DMS153 treated with DMSO at 0.1 percent for 48 hours (cell line): ENCODE results near the gene CNNM2.
"Not testable (repeated sequence)": the region's sequence is repeated elsewhere in the genome, so short reads cannot be mapped to it uniquely, and the experiment has no call there.

Source experiments
- DNase-seq: peaks from one replicate; lab custom pipeline; 2025; ENCODE audit not compliant: unreplicated experiment; lab: John Stamatoyannopoulos, UW

CNNM2 gene

DNA sequence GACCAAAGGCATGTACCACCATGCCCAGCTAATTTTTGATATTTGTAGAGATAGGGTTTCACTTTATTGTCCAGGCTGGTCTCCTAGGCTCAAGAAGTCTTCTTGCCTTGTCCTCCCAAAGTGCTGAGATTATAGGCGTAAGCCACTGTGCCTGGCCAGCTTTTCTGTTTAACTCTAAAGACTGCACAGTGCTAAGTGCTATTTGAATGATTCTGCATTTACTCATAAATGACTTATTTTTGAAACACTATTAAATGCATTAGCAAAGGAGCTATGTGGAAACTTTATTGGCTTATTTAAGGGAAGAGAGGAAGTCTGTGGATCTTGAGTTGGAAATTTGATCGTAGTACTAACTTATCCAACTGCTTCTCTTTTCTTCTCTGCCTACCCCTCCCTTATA lies 185.9 kb downstream of the CNNM2 start:
- no peak for DNase-seq

DNA sequence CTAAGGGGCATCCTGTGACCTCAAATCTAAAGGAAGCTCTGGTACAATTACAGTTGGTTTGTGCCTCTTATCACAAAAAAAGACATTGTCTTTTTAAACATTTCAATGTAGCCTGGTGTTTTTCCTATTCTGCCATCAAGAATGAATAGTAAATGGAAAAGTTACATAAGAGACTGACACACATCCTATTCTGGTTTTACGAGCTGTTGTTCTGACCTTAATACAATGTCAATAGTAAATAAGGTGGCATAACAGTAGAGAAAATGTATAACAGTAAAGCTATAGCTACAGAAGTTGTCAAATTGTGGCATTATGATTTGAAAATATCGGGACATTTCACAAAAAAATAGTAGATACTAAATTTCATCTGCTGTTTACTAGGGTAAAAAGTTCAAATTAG lies 186.6 kb downstream of the CNNM2 start:
- no peak for DNase-seq

DNA sequence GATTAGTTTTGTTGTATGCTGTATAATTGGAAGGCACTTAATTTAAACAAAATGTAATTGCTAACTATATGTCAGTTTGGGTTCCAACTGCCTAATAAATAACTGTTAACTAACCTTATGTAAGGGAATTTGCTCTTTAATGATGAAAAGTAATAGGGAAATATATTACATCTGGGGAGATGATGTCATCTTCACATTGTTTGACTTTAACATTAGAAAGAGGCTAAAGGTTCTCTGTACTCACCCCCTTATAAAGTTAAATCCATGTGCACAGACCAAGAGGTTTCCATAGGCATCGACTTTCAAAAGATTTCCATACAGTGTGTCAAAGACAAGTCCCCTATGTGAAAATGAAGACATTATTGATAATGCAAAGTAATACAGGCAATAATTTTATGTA lies 187.4 kb downstream of the CNNM2 start:
- DNase-seq, result no peak

DNA sequence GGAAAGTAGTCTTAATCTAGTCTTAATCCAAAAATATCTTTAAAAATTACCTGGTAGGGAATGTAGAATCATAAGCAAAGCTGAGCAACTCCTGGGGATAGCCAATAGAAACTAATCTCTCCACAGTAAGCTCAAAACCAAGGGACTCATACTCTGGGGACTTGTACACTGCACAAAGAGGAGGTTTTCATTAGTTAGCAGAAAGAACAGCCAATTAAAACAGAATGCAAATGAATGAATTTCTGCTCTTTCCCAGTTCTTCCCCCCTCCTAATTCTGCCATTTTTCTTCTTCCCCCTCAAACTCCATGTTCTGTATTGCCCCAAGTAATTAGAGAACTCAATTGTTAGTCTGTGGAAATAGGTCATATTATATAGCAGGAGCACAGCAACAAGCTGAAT lies 188.4 kb downstream of the CNNM2 start:
- no peak for DNase-seq

DNA sequence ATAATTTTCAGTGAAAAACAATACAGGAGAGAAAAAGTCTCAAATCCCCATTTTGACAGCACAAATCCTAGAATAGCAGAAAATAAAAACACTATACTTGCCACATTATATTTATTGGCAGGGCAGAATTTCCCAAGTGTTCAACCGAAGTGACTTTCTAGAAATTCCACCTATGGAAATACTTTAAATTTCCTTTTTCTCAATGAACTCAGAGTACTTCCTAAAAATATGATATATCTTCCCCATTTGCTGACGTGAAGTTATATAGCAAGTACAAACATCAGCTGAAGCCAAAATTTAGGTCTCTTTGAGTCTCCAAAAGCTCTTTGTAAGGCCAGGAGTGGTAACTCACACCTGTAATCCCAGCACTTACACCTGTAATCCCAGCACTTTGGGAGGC lies 191.7 kb downstream of the CNNM2 start:
- DNase-seq, result no peak

DNA sequence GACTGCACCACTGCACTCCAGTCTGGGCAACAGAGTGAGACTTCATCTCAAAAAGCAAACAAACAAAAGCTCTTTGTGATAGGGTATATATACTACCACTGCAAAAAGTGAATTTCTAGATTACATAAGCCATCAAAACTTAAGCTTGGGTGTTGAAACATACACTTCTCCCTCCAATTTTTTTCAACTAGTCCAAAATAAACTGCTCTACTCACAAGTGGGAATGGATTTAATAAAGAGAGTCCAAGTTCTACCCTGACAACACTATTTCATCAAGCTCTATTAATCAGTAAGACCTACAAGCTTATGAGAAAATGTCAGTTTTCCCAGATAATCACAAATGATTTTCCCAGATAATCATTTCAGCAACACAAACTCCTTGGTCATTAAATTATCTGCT lies 192.3 kb downstream of the CNNM2 start:
- no peak for DNase-seq

DNA sequence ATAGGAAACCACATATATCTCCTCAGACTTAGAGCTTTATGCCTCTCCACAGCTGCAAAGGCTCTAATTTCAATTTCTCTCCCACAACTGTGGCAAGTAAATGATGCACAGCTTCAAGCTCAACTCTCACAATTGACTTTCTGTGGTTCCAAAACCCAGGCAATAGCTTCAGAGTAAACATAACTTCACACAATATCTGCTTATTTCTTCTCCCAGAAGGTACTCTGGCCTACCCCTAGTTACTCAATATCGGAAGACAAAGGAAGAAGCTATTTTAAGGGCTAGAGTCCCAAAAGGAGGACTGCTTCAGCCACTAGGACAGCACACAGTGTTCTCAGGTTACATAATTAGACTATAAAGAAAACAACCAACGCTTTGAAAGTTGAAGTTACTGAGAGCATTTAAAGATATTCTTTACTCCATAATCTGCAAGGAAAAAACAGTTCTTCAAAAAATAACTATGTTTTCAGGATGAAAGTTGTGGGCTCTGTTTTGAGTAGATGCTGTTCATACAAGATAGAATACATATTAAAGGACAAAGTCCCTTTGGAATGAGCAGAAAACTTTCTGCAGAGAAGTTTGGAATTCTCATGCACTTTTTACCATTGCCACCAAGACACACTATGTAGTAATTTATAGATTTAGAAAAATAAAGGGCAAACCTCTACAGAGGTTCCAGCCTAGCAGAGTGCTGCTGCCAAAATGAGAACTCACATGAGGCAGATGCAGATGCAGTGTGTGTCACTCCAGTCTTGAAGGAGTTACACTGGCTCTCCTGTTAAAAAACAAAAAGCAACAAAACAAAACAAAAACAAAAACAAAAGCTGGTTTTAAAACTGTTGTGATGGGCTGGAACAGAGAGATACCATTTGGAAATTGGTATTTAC lies 193.2 kb downstream of the CNNM2 start:
- DNase-seq, result no peak

DNA sequence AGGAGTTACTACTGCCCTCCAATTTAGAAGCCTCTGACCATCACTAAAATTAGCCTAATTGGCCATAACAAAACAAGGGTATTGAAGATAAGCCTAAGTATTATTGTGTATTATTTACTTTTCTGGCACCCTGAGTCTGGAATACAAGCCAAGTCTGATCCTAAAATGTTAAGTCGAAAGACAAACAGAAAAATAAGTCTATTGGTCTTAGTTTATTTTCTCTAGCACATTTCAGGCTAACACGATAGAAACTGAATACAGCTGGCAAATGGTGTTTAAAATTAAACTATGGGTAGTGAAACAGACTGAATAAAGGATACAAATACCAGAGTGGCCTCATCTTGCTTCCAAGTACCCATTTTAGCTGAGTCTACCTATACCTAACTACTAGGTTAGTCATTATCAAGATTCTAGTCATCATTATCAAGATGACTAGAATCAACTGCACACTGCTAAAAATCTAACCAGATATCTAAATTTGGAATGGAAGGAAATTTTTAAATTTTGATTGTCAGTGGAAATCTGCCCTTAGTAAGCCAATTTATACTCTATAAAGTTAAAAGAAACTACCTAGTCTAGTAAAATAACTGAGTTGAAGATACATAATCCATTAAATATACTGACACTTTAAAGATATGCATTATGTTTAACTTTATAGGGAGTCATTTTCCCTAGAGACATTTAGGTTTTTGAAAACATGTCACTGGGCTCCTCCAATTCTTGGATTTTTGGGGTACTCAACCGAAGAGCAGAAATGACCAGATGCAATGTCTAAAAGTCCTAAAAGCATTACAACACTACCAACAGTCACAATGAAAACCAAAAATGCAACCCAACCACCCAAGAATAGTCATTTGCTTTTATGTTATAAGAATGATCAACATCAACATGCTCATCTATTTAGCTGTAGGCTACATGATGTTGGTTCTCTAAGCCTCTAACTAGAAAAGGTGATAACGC lies 194.1 kb downstream of the CNNM2 start:
- DNase-seq, result no peak

DNA sequence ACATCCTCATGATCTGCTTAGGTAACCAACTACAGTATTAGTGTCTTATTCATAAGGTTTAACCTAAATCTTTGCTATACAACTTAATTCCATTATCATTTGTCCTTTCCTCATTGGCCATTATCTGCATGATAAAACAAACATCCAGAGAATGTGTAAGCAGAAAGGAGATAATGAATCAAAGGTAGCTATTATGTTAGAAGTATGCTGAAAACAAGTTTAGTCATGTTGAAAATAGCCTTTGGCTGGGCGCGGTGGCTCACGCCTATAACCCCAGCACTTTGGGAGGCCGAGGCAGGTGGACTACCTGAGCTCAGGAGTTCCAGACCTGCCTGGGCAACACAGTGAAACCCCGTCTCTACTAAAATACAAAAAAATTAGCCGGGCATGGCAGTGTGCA lies 196.8 kb downstream of the CNNM2 start:
- no peak for DNase-seq

DNA sequence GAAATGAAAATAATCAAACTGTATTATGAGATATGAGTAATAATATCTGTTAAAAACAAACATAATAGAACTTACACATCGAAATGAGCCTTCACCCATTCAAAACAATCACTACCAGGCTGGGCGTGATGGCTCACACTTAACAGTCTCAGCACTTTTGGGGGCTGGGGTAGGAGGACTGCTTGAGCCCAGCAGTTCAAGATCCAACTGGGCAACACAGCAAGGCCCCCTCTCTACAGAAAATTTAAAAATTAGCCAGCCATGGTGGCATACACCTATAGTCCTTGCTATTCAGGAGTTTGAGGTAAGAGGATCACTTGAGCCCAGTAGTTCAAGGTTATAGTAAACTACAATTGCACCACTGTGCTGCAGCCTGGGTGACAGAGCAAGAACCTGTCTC lies 199.2 kb downstream of the CNNM2 start:
- DNase-seq, result no peak

DNA sequence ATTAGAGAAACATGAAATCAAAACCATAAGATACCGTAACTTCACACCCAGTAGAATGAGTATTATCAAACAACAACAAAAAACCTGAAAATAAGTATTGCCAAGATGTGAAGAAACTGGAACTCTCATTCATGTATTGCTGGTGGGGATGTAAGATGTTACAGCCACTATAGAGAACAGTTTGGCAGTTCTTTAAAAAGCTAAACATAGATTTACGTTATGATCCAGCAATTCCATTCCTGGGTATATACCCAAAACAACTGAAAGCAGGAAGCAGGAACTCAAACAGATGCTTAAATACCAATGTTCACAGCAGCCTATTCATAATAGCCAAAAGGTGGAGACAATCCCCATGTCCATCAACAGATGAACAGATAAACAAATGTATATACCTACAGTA lies 202.5 kb downstream of the CNNM2 start:
- no peak for DNase-seq

DNA sequence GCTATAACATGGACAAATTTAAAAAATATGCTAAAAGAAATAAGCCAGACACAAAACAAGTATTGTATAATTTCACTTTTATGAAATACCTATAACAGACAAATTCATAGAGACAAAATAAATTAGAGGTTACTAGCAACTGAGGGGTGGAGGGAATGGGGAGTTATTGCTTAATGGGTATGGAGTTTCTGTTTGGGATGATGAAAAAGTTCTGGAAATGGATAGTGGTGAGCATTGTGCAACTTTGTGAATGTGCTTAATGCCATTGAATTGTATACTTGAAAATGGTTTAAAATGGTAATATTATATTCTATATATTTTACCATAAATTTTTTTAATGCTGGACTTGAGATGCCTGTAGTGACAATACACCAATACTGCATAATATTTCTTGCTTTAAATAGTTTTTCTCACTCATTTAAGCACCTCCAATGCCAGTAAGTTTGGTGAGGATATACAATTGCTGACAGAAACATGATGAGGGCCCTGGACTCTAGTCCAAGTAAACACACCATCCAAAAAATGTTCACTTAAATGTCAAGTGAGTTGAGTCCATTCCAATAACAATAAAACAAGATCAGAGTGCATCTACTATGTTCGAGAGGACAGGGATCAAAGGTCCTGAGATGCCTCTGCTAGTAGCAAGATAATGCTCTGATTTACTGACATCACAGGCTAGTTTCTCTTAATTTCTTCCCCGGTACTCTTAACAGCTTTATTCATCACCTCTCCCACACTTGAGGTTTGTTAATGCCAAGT lies 203.1 kb downstream of the CNNM2 start:
- no peak for DNase-seq

DNA sequence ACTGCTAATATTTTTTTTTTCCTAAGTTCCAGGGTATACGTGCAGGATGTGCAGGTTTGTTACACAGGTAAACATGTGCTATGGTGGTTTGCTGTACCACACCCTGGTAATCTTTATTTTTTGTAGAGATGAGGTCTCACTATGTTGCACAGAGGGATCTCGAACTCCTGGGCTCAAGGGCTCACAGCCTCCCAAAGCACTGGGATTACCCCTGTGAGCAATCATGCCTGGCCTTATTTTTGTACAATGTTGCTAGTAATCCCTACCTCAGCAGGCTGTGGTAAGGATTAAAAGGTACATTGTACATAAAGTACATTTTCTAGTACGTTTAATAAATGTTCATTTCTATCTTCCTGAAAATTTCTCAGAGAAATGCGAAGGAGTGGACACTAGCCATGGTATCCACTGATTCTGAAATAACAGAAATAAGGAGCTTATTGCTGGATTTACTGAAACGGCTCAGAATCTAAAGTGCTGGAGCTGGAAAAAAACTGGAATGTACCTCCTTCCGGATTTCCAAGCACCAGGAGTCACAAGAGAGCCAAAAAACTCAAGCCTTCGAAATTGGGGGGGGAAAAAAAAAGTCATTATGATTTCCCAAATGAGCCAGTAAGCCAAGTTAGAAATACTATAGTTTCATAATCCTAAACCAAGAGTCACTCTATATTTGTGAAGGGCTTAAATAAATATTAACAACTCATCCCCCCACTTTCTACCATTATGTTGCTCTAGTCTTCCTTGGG lies 205.4 kb downstream of the CNNM2 start:
- DNase-seq, result no peak

DNA sequence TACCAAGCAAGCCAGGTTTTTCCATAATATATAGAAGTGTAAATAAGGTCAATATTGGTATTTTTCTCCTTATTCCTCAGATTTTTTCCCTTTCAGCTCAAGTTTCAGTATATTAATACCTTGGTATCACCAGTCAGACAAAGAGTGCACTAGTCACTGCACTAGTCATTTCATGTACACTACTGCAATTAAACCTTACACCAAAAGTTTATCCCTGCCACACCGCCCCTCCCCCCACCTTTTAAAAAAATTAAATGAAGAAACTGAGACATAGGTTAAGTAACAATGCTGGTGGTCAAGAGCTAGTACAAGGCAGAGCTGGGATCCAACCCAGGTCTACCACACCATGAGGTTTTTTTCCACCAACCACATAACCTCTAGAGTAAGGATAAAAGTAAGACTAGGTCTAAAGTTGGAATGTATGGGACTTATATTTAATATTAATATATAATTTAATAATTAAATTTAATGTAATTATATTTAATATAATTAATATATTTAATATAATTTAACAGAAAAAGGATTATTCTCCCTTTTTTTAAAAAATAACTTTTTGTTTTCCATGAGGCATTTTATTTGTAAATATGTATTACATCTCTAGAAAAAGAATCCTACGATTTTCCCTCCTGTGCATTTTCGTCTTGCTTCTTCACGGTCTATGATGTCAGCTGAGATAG lies 206.5 kb downstream of the CNNM2 start:
- no peak for DNase-seq

DNA sequence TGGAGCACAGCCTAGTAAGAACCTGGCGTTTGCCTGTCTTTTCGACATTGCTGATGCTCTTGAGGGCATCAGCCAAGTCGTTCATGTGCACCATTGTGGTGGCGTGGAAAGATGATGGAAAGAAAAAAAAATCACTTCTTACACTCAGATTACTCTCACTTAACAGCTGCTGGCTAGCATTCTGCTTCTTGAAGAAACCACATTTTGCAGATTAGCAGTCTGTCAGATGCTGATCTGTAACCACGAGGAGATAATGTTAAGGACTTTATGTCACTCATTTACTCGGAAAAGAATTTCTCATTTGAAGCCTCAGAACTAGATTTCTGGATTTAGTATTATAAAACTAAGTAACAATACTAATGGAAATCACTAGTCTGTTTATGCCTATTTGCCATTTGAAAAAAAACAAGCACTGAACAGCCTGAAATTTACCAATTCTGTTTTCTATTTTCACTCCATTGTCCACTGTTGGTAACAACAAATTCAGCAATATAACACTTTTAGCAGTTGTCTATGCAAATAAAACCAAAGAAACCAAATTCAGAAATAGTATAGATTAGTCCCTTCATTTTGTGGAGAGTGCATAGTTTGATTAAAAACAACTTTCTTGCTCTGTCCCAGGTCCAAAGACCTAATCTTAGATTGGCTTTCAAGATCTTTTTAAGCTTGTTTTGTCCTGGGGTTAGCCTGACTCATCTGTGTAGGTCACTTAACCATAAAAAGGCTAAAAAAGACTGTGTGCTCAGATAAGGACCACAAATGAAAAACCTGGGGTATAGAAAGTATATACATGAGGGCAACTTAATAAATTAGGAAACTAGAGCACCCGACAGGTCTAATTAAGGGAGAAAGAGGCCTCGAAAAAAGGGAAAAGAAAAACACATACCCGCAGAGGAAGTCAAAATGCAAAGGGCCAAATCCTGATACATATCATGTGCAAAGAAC lies 207.5 kb downstream of the CNNM2 start:
- no peak for DNase-seq

DNA sequence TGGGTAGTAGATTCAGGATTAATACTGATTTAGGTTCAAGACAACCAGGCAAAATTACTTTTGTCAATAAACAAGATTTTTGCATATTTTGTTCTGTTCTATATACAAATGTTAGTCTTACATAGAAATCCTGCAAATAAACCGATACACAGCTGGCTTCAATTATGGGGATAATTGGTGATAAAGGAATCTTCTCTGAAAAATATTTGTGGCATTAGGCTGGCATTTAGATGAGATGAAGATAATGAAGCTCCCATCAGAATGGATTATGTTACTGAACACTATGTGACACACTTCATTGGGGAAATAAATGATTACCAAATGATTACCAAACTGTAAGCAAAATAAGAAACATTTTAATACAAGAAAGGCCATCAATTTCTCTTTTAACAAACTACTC lies 209.1 kb downstream of the CNNM2 start:
- no peak for DNase-seq

DNA sequence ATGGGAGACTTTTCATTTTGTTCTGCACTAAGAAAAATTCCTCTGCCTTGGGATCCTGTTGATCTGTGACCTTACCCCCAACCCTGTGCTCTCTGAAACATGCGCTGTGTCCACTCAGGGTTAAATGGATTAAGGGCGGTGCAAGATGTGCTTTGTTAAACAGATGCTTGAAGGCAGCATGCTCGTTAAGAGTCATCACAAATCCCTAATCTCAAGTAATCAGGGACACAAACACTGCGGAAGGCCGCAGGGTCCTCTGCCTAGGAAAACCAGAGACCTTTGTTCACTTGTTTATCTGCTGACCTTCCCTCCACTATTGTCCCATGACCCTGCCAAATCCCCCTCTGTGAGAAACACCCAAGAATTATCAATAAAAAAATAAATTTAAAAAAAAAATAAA lies 212.1 kb downstream of the CNNM2 start:
- not testable (repeated sequence) for DNase-seq

DNA sequence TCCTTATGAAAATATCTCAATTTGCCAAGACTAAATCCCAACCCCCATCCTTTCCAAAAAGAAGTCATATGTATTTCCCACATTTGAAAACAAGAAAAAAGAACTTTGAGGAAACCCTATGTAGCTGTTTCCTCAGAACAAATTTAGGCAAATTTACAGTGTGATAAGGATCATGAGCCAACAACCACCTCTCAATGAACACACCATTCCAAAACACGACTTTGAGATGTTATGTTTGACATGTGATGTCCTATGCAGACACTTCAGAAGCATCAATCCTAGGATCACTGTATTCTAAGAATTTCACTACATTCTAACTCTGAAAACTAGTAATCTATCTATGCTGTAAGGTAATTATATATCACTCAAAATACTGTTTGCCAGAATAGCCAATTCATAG lies 212.8 kb downstream of the CNNM2 start:
- DNase-seq, result no peak

DNA sequence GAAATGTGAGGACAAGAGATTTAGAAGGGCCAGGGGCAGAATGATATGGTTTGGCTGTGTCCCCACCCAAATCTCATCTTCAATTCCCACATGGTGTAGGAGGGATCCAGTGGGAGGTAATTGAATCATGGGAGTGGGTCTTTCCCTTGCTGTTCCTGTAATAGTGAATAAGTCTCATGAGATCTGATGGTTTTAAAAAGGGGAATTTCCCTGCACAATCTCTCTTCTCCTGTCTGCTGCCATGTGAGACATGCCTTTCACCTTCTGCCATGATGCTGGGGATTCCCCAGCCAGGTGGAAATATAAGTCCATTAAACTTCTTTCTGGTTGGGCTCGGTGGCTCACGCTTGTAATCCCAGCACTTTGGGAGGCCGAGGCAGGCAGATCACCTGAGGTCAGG lies 217.1 kb downstream of the CNNM2 start:
- not testable (repeated sequence) for DNase-seq
